ENCODE data around the gene BTN2A1.

DNA sequence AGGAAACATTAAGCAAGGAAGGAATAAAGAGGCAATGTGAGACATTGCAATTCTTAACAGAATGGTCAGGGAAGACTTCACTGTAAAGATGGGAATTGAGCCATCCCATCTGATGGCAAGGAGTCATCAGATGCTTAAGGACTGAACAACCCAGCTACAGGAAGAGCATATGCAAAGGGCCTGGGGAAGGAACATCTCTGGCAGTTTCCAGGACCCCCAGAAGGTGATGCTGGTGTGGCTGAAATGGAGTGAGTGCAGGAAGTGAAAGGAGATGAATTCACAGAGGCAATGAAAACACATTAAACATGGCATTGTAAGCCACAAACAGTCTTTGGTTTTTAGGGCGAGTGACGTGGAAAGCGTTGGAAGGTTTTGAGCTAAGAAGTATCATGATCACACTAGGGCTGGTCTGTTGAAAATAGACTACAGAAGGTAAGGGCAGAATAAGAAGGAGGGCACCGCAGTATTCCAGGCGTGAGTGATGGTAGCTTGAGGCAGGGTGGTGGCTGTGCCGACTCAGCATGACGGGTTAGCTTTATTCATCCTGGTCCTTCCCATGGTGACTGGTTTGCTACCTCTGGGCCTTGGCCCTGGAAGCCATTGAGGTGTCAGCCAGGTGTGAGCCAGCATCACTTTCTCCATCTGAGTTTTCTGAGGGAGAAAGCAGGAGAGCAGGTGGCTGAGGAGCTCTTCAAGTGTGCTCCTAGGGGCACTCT is 6.8 kb downstream of the BTN2A1 start:
- TF ChIP-seq EP300 (IDR thresholded peaks at IDR 0.05) = no peak
- TF ChIP-seq POLR2A (IDR thresholded peaks at IDR 0.05) = no peak

All from gastroesophageal sphincter (tissue), 2 donors.